GM13977 (cell line): Measurements from ENCODE around the gene ADAMTSL3.

ENCODE experiments used
- DNase-seq: peaks from one replicate; pipeline ENCODE4 v3.0.0; 2012; ENCODE audit warnings: low spot score
- CTCF ChIP-seq: IDR thresholded peaks from 2 replicates; pipeline ENCODE4 v1.5.1; 2012; ENCODE audit warnings: mild to moderate bottlenecking, control low read depth; ENCODE audit not compliant: insufficient read depth; ENCODE audit errors: extremely low read depth, missing control alignments
- in situ Hi-C: fragments of 300-500 bp; cut with MboI; formaldehyde crosslinking; loops from one replicate; pipeline ENCODE4 v1.12.0; 2022; ENCODE audit warnings: low sequenced_read_pairs, low pct_unique_long_range_greater_than_20kb, mixed read lengths, inconsistent platforms; ENCODE audit not compliant: unreplicated experiment

ADAMTSL3 gene

GRCh38 chr15:83890587-83890986, 236.7 kb downstream of the ADAMTSL3 start:
- in situ Hi-C loops, result no loop called here
- TF ChIP-seq CTCF, result no peak
- no peak for DNase-seq

GRCh38 chr15:83892498-83892897, 238.6 kb downstream of the ADAMTSL3 start:
- in situ Hi-C loops, result no loop called here
- no peak for DNase-seq
- no peak for TF ChIP-seq CTCF

- in situ Hi-C loops, result no loop called here
- TF ChIP-seq CTCF, result no peak
- no peak for DNase-seq
Observed at GRCh38 chr15:83893308-83893707, 239.4 kb downstream of the ADAMTSL3 start.

- no peak for DNase-seq
- no peak for TF ChIP-seq CTCF
- in situ Hi-C loops, result no loop called here
Observed at GRCh38 chr15:83897037-83897436, 243.1 kb downstream of the ADAMTSL3 start.

GRCh38 chr15:83898361-83898760, 244.4 kb downstream of the ADAMTSL3 start:
- DNase-seq, result no peak
- in situ Hi-C loops, result no loop called here
- no peak for TF ChIP-seq CTCF

- in situ Hi-C loops, result no loop called here
- no peak for DNase-seq
- no peak for TF ChIP-seq CTCF
Observed at GRCh38 chr15:83899670-83900069, 245.7 kb downstream of the ADAMTSL3 start.

- TF ChIP-seq CTCF, result no peak
- in situ Hi-C loops, result no loop called here
- no peak for DNase-seq
Observed at GRCh38 chr15:83904107-83905040, 250.5 kb downstream of the ADAMTSL3 start.
